HG02943 (cell line): ENCODE measurements around the gene HLA-G.
"Not testable (repeated sequence)": the region's sequence is repeated elsewhere in the genome, so short reads cannot be mapped to it uniquely, and the experiment has no call there.

Source experiments
- ATAC-seq: cut with Tn5 transposase; IDR thresholded peaks from one replicate; pipeline ENCODE4 v1.9.1; 2021; ENCODE audit warnings: mild to moderate bottlenecking, low read depth, moderate library complexity; ENCODE audit not compliant: unreplicated experiment

The HLA-G gene

DNA sequence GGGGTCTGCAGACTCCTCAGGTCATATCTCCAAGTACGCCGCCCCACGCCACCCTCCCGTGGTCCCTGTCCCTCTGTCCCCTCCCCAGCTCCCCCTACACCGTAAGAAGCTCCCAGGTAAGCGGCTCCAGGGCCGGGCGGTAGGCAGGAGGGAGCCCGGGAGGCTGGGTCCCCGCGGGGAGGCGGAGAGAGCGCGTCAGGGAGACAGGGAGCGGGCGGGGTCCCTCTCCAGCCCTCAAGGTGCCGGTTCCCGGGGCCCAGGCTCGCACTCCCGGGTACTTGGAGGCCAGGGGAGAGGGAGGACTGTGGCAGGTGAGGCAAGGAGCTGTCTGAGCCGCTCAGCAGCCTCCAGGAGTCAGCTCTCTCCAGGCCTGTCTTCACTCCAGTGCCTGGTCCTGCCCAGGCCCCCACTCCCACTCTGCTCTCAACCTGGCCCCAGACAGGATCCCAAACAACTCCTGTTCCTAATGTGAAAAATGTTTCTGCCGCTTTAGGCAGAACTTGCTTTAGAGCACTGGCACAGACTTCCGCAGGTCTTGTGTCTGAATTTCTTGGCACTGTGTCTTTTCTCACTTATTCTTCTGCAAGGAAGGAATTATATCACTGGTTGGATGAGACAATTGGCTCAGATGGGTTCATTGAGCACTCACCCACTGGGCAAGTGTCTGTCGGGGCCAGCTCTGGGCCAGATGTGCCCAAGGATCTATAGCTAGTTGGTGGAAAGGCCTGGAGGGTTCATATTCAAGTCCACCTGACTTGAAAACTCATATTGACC lies 36.6 kb downstream of the HLA-G start:
- ATAC-seq = no peak

DNA sequence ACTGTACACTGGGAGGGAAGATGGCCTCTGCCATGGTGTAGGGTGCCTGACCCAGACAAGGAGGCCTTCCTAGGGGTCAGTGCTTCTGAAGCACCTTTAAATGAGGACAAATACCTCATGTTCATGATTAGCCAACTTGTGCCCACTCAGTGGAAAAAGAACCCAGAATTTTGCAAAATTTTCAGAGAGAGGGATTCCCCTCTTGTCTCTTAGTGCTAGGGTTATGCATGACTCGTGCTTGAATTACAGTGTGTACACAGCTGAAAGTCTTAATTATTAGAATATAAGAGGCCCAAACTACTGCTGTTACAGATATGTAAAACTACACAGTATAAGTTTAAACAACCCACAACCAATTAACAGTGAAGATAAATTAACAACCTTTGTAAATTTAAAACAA lies 38.0 kb downstream of the HLA-G start:
- ATAC-seq = no peak

DNA sequence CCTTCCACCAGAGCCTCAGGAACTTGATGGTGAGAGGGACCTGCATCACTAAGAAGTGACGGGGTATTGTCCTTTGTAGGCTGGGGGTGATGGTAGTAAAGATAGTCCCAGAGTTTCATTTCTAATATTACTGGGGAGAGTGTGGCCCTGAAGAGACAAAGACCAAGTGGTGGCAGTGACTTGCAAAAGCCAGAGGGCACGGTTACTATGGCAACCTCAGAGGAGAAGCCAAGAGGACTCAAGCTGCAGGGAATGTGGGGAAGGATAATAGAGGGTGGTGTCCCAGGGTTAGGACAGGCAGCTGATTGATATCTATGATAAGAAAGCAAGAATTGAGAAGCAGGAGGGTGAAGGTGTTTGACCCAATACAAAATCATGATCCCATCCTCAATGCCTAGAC lies 42.5 kb downstream of the HLA-G start:
- ATAC-seq = no peak

DNA sequence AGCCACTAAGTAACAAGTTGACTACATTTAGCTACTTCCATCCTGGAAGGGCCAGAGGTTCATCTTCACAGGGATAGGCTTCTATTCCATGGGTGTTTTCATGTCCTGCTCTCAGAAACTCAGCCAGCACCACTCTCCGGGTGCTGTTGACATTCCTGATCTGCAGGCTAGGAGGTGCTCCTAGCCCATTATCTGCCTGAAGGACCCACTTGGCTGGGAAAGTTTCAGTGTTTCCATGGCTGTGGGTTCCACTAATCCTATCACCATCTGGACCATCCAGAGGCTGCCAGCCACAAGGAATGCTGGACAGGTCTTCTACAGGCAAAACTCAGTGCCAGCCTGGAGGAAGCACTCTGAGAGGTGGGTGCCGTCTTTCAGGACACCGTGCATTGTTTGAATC lies 45.2 kb downstream of the HLA-G start:
- ATAC-seq = no peak

DNA sequence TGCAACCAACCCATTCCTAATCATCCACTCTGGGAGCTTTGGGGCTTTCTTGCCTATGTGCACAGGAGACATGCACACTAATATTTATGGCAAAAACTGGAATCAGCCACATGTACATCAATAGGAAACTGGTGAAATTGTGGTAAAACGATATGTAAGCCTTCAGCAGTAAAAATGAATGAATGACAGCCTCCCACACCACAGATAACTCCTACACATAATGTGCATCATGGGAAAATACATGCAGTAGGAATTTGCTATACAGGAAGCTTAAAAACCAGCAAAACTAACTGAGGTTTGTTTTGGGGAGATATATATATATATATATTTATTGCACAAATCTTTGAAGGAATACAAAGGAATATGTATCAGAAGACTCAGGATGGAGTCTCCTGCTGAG lies 47.6 kb downstream of the HLA-G start:
- no peak for ATAC-seq

DNA sequence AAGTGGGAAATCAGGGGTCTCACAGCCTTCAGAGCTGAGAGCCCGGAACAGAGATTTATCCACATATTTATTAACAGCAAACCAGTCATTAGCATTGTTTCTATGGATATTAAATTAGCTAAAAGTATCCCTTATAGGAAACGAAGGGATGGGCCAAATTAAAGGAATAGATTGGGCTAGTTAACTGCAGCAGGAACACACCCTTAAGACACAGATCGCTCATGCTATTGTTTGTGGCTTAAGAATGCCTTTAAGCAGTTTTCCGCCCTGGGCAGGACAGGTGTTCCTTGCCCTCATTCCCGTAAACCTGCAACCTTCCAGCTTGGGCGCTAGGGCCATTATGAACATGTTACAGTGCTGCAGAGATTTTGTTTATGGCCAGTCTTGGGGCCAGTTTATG lies 48.1 kb downstream of the HLA-G start:
- ATAC-seq = not testable (repeated sequence)
